GM08714 (cell line): ENCODE measurements around the gene CD81.

Source experiments
- H3K4me3 ChIP-seq: fragments of 200-500 bp; sonication (Bioruptor generic); 2 replicates; pipeline ENCODE4 v1.5.1; 2014; ENCODE audit warnings: mild to moderate bottlenecking, low read length, inconsistent platforms
- ZNF274 ChIP-seq: IDR thresholded peaks from 2 replicates; pipeline ENCODE4 v1.6.1; 2012; ENCODE audit warnings: mild to moderate bottlenecking, low read depth, low read length

CD81 gene

DNA sequence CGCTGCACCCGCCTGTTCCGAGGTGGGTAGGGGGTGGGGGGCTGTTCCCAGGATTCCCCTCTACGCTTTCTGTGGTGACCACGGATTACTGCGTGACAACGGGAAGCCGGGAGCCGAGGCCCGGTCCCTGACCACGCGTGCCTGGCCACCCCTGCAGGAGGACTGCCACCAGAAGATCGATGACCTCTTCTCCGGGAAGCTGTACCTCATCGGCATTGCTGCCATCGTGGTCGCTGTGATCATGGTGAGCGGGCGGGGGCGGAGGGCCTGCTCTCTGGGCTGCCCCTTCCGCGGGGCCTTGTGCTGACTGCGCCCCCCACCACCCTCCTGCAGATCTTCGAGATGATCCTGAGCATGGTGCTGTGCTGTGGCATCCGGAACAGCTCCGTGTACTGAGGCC lies 19.4 kb downstream of the CD81 start:
- no peak for TF ChIP-seq ZNF274
- H3K4me3 ChIP-seq, result no peak overlapping the region

DNA sequence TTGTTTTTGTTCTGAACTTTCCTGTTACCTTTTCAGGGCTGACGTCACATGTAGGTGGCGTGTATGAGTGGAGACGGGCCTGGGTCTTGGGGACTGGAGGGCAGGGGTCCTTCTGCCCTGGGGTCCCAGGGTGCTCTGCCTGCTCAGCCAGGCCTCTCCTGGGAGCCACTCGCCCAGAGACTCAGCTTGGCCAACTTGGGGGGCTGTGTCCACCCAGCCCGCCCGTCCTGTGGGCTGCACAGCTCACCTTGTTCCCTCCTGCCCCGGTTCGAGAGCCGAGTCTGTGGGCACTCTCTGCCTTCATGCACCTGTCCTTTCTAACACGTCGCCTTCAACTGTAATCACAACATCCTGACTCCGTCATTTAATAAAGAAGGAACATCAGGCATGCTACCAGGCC lies 19.9 kb downstream of the CD81 start:
- no peak overlapping the region for H3K4me3 ChIP-seq
- no peak for TF ChIP-seq ZNF274

- no peak for TF ChIP-seq ZNF274
- peak overlapping the region; percentile 73; the same call in 1 of the 2 replicates for H3K4me3 ChIP-seq
Observed at GRCh38 chr11:2398664-2399355, 21.7 kb downstream of the CD81 start.

DNA sequence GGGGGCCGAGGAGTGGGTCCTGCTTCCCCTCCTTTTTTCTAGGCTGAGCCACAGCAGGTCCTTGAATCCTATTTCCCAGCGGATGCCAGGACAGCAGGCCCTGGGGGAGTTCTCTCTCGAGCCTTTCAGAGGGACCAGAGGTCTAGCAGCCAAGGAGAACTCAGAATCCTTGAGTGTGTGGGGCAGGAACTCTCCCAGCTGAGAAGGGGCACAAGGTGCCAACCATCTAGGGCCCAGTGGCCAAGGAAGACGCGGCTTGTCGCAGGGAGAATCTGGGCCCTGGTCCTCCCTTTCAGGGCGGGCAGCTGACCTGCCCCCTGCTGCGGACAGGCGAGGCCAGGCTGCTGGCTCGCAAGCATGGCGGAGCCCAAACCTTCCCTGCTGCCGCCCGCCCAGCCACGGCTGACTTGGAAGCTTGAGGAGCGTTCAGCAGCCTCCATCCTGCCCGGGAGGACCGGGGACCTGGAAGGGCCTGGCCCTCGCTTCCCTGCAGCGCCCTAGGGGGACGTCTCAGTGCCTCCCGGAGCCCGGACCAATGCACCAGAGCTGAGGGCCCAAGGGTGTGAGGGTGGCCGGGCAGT lies 22.5 kb downstream of the CD81 start:
- TF ChIP-seq ZNF274, result no peak
- peak overlapping the region; percentile 73 for H3K4me3 ChIP-seq

- peak within 1 kb of the TSS; percentile 73 for H3K4me3 ChIP-seq
- no peak for TF ChIP-seq ZNF274
Observed at GRCh38 chr11:2400069-2400761, 23.1 kb downstream of the CD81 start, which contains the start of gene TSSC4. TSSC4 (plus strand) TSS chr11:2400750; CDS start chr11:2402634, 1,884 bp downstream.

- TF ChIP-seq ZNF274, result no peak
- peak overlapping the region; percentile 70 for H3K4me3 ChIP-seq
Observed at GRCh38 chr11:2400762-2401435, 23.8 kb downstream of the CD81 start.

- no peak for TF ChIP-seq ZNF274
- H3K4me3 ChIP-seq, result peak overlapping the region; percentile 70
Observed at GRCh38 chr11:2401436-2401984, 24.4 kb downstream of the CD81 start.

GRCh38 chr11:2402106-2402505 lies 25.0 kb downstream of the CD81 start:
- no peak for TF ChIP-seq ZNF274

DNA sequence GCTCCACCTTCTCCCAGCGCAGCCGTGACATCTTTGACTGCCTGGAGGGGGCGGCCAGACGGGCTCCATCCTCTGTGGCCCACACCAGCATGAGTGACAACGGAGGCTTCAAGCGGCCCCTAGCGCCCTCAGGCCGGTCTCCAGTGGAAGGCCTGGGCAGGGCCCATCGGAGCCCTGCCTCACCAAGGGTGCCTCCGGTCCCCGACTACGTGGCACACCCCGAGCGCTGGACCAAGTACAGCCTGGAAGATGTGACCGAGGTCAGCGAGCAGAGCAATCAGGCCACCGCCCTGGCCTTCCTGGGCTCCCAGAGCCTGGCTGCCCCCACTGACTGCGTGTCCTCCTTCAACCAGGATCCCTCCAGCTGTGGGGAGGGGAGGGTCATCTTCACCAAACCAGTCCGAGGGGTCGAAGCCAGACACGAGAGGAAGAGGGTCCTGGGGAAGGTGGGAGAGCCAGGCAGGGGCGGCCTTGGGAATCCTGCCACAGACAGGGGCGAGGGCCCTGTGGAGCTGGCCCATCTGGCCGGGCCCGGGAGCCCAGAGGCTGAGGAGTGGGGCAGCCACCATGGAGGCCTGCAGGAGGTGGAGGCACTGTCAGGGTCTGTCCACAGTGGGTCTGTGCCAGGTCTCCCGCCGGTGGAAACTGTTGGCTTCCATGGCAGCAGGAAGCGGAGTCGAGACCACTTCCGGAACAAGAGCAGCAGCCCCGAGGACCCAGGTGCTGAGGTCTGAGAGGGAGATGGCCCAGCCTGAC lies 26.0 kb downstream of the CD81 start:
- TF ChIP-seq ZNF274, result no peak
- H3K4me3 ChIP-seq, result no peak overlapping the region

More at GRCh38 chr11:2402106-2402505, 25.0 kb downstream of the CD81 start:
- H3K4me3 ChIP-seq, result peak overlapping the region; percentile 70; the same call in 1 of the 2 replicates

DNA sequence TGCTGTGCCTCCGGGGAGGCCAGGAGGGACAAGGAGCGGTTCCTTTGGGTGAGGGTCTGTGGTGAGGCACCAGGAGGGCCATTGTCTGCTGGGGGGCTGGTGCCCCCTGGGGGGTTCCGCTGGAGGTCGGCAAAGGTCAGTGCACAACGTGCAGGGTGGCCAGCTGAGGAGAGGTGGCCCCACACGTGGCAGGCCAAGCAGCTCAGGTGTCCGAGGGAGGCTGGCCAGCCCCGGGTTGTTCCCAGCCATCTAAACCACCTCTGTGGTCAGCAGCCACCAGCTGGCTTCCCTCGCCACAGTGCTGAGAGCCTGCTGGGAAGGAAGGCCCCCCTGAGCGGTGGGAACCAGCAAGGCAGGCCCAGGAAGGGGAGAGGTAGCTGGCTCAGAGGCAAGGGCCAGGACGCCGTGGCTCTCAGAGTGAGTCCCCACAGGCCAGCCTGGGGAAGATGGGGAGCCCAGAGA lies 27.7 kb downstream of the CD81 start:
- no peak for TF ChIP-seq ZNF274
- no peak overlapping the region for H3K4me3 ChIP-seq

- H3K4me3 ChIP-seq, result no peak overlapping the region
- no peak for TF ChIP-seq ZNF274
Observed at GRCh38 chr11:2406451-2406850, 29.3 kb downstream of the CD81 start.

- TF ChIP-seq ZNF274, result no peak
- no peak overlapping the region for H3K4me3 ChIP-seq
Observed at GRCh38 chr11:2406878-2407410, 29.8 kb downstream of the CD81 start.

DNA sequence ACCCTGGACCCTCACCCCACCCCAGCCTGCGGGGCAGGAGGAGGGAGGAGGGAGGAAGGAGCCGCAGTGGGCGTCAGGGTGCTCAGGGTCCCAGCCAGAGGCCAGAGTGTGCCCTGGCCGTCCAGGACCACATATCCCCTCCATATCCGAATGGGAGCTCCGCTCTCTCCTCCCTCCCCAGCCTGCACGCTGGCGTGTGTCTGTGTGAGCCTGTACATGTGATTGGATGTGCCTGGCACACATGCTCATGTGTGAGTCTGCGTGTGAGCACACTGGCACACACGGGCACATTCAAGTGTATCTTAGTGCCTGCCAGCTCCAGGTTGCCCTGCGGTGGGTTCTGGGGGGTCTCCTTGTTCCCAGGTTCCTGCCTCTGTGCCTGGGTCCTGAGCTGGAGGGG lies 31.6 kb downstream of the CD81 start:
- no peak overlapping the region for H3K4me3 ChIP-seq
- TF ChIP-seq ZNF274, result no peak
